ENCODE results near the gene PELO.

Gene PELO

GRCh38 chr5:52784737-52785136 is 3.0 kb upstream of the PELO start:
- Histone ChIP-seq H3K9ac (ENCODE audit: low read length in 5 of 5) (no peak overlapping the region), H3K27me3 (ENCODE audit: control insufficient read depth in 5 of 5, insufficient read depth in 4 of 5, low read length in 5 of 5) (no peaks in the 10 kb centered on the region), H3K9me3 (ENCODE audit: control insufficient read depth in 5 of 5, low read length in 5 of 5) (no peaks in the 10 kb centered on the region), H3K36me3 (ENCODE audit: control insufficient read depth in 5 of 5, insufficient read depth in 5 of 5, low read length in 5 of 5) (no peaks in the 10 kb centered on the region), H3K27ac (ENCODE audit: low read depth, low read length) (no peak overlapping the region), H3K4me1 (ENCODE audit: control insufficient read depth in 5 of 5, insufficient read depth in 5 of 5, low read length in 5 of 5) (peaks cover 0 to 21% (median 17%) of the 10 kb centered on the region in 5 donors), H3K4me3 (ENCODE audit: low read depth in 1 of 5, low read length in 5 of 5) (no peak overlapping the region)

GRCh38 chr5:52786391-52786790 is 1.3 kb upstream of the PELO start:
- Histone ChIP-seq H3K9me3 (ENCODE audit: control insufficient read depth in 5 of 5, low read length in 5 of 5) (no peaks in the 10 kb centered on the region), H3K4me1 (ENCODE audit: control insufficient read depth in 5 of 5, insufficient read depth in 5 of 5, low read length in 5 of 5) (peaks cover 0 to 31% (median 28%) of the 10 kb centered on the region in 5 donors), H3K36me3 (ENCODE audit: control insufficient read depth in 5 of 5, insufficient read depth in 5 of 5, low read length in 5 of 5) (no peaks in the 10 kb centered on the region), H3K4me3 (ENCODE audit: low read depth in 1 of 5, low read length in 5 of 5) (no peak overlapping the region), H3K9ac (ENCODE audit: low read length in 5 of 5) (no peak overlapping the region), H3K27ac (ENCODE audit: low read depth, low read length) (peak overlapping the region; percentile 89), H3K27me3 (ENCODE audit: control insufficient read depth in 5 of 5, insufficient read depth in 4 of 5, low read length in 5 of 5) (no peaks in the 10 kb centered on the region)

DNA sequence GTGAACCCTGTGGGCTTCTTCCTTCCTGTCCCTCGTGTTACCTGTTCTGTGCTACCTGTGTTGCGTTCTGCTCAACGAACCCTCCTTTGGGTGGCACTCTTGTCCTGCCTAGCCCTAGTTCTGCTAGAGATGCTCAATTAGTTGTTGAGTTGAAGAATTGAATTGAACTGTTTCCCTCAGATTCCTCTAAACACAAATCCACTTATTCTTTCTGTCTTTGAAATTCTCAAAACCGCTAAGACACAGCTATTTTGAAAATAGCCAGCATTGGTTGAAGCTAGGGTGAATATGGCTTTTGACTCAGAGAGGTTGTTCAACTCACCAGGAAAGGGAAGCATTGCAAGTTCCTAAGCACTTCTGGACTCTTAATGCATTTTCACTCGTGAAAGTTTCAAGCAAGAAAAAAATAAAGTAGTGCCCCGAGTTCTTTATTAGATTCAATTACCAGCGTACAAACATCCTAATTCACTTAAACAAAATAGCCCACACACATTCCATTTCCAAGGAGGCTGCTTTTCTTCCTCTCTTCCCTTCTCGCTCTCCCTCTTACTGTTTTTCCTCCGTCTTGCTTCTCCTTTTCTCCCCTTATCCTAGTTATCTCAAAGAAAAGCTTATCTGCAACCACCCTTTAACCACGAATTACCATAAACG is 642 bp upstream of the PELO start:
- H3K9me3 ChIP-seq (ENCODE audit: control insufficient read depth in 5 of 5, low read length in 5 of 5): no peaks in the 10 kb centered on the region
- H3K27me3 ChIP-seq (ENCODE audit: control insufficient read depth in 5 of 5, insufficient read depth in 4 of 5, low read length in 5 of 5): no peaks in the 10 kb centered on the region
- peak overlapping the region; percentile 78 to 88 (median 84) for H3K4me3 ChIP-seq (ENCODE audit: low read depth in 1 of 5, low read length in 5 of 5)
- H3K9ac ChIP-seq (ENCODE audit: low read length in 5 of 5): peak overlapping the region; percentile 44 to 95 (median 83)
- H3K36me3 ChIP-seq (ENCODE audit: control insufficient read depth in 5 of 5, insufficient read depth in 5 of 5, low read length in 5 of 5): no peaks in the 10 kb centered on the region
- peak overlapping the region; percentile 89 for H3K27ac ChIP-seq (ENCODE audit: low read depth, low read length)
- peaks cover 0 to 32% (median 28%) of the 10 kb centered on the region in 5 donors for H3K4me1 ChIP-seq (ENCODE audit: control insufficient read depth in 5 of 5, insufficient read depth in 5 of 5, low read length in 5 of 5)

- Histone ChIP-seq H3K36me3 (ENCODE audit: control insufficient read depth in 5 of 5, insufficient read depth in 5 of 5, low read length in 5 of 5) (no peaks in the 10 kb centered on the region), H3K4me1 (ENCODE audit: control insufficient read depth in 5 of 5, insufficient read depth in 5 of 5, low read length in 5 of 5) (peaks cover 0 to 43% (median 32%) of the 10 kb centered on the region in 5 donors), H3K9ac (ENCODE audit: low read length in 5 of 5) (peak overlapping the region; percentile 78 to 95 (median 83)), H3K27ac (ENCODE audit: low read depth, low read length) (peak overlapping the region; percentile 89), H3K27me3 (ENCODE audit: control insufficient read depth in 5 of 5, insufficient read depth in 4 of 5, low read length in 5 of 5) (no peaks in the 10 kb centered on the region), H3K4me3 (ENCODE audit: low read depth in 1 of 5, low read length in 5 of 5) (peak overlapping the region; percentile 78 to 94 (median 84)), H3K9me3 (ENCODE audit: control insufficient read depth in 5 of 5, low read length in 5 of 5) (no peaks in the 10 kb centered on the region)
Measured at GRCh38 chr5:52788505-52788821, 747 bp downstream of the PELO start.

DNA sequence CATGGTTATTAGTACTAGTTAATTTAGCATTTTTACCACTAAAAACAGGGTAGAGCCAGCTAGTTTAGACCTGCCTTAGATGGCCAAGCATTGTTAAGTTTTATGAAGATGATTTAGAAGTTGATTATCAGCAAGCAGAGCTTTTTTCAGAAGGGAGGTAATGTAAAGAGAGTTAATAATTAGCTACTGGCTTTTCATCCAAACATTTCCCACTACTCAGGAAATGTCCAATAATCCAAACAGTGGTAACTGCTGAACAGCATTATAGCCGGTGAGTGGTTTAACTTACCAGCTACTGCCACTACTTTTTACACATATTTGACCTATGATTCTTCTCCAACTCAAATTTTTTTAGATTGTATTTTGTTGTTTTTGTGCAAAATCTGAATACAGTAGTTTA is 1.7 kb downstream of the PELO start:
- Histone ChIP-seq H3K9me3 (ENCODE audit: control insufficient read depth in 5 of 5, low read length in 5 of 5) (no peaks in the 10 kb centered on the region), H3K27ac (ENCODE audit: low read depth, low read length) (peak overlapping the region; percentile 89), H3K36me3 (ENCODE audit: control insufficient read depth in 5 of 5, insufficient read depth in 5 of 5, low read length in 5 of 5) (no peaks in the 10 kb centered on the region), H3K4me3 (ENCODE audit: low read depth in 1 of 5, low read length in 5 of 5) (peak overlapping the region; percentile 78 to 94 (median 84)), H3K27me3 (ENCODE audit: control insufficient read depth in 5 of 5, insufficient read depth in 4 of 5, low read length in 5 of 5) (no peaks in the 10 kb centered on the region), H3K4me1 (ENCODE audit: control insufficient read depth in 5 of 5, insufficient read depth in 5 of 5, low read length in 5 of 5) (peaks cover 0 to 44% (median 35%) of the 10 kb centered on the region in 5 donors), H3K9ac (ENCODE audit: low read length in 5 of 5) (peak overlapping the region; percentile 26 to 95 (median 83))

- H3K9me3 ChIP-seq (ENCODE audit: control insufficient read depth in 5 of 5, low read length in 5 of 5): no peaks in the 10 kb centered on the region
- H3K36me3 ChIP-seq (ENCODE audit: control insufficient read depth in 5 of 5, insufficient read depth in 5 of 5, low read length in 5 of 5): no peaks in the 10 kb centered on the region
- H3K4me1 ChIP-seq (ENCODE audit: control insufficient read depth in 5 of 5, insufficient read depth in 5 of 5, low read length in 5 of 5): peaks cover 0 to 49% (median 35%) of the 10 kb centered on the region in 5 donors
- peak overlapping the region; percentile 89 for H3K27ac ChIP-seq (ENCODE audit: low read depth, low read length)
- no peaks in the 10 kb centered on the region for H3K27me3 ChIP-seq (ENCODE audit: control insufficient read depth in 5 of 5, insufficient read depth in 4 of 5, low read length in 5 of 5)
- H3K4me3 ChIP-seq (ENCODE audit: low read depth in 1 of 5, low read length in 5 of 5): peak overlapping the region; percentile 78 to 94 (median 84)
- H3K9ac ChIP-seq (ENCODE audit: low read length in 5 of 5): peak overlapping the region in 4 of 5 donors; percentile 83 to 95 (median 84)
Measured at GRCh38 chr5:52789851-52790250, 2.1 kb downstream of the PELO start.

DNA sequence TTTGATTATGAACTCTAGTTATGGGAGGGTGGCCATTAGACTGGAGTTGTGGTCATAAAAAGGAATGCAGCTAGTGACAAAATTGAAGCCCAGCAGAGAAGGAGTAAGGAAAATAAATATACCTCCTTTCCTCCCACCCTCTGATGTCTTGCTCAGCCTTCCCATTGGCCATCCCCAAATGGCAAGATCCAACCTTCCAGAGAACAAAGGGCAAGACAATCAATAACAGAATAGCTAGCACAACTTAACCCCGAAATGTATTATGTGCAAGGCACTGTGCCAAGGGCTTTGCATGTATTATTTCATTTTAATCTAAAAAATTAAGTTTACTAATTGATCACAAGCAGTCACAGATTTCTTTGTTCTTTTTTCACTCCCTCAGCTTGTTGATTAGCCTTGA is 3.6 kb downstream of the PELO start:
- Histone ChIP-seq H3K36me3 (ENCODE audit: control insufficient read depth in 5 of 5, insufficient read depth in 5 of 5, low read length in 5 of 5) (no peaks in the 10 kb centered on the region), H3K9me3 (ENCODE audit: control insufficient read depth in 5 of 5, low read length in 5 of 5) (no peaks in the 10 kb centered on the region), H3K4me1 (ENCODE audit: control insufficient read depth in 5 of 5, insufficient read depth in 5 of 5, low read length in 5 of 5) (peaks cover 0 to 57% (median 39%) of the 10 kb centered on the region in 5 donors), H3K9ac (ENCODE audit: low read length in 5 of 5) (no peak overlapping the region), H3K27me3 (ENCODE audit: control insufficient read depth in 5 of 5, insufficient read depth in 4 of 5, low read length in 5 of 5) (no peaks in the 10 kb centered on the region), H3K27ac (ENCODE audit: low read depth, low read length) (no peak overlapping the region), H3K4me3 (ENCODE audit: low read depth in 1 of 5, low read length in 5 of 5) (peak overlapping the region in 2 of 5 donors; percentile 8 to 81)

GRCh38 chr5:52794519-52794918 is 6.8 kb downstream of the PELO start:
- H3K36me3 ChIP-seq (ENCODE audit: control insufficient read depth in 5 of 5, insufficient read depth in 5 of 5, low read length in 5 of 5): no peaks in the 10 kb centered on the region
- no peaks in the 10 kb centered on the region for H3K27me3 ChIP-seq (ENCODE audit: control insufficient read depth in 5 of 5, insufficient read depth in 4 of 5, low read length in 5 of 5)
- no peak overlapping the region for H3K9ac ChIP-seq (ENCODE audit: low read length in 5 of 5)
- no peak overlapping the region for H3K27ac ChIP-seq (ENCODE audit: low read depth, low read length)
- peaks cover 4 to 63% (median 48%) of the 10 kb centered on the region in 5 donors for H3K4me1 ChIP-seq (ENCODE audit: control insufficient read depth in 5 of 5, insufficient read depth in 5 of 5, low read length in 5 of 5)
- H3K4me3 ChIP-seq (ENCODE audit: low read depth in 1 of 5, low read length in 5 of 5): no peak overlapping the region
- H3K9me3 ChIP-seq (ENCODE audit: control insufficient read depth in 5 of 5, low read length in 5 of 5): no peaks in the 10 kb centered on the region

- no peaks in the 10 kb centered on the region for H3K27me3 ChIP-seq (ENCODE audit: control insufficient read depth in 5 of 5, insufficient read depth in 4 of 5, low read length in 5 of 5)
- peaks cover 14 to 64% (median 56%) of the 10 kb centered on the region in 5 donors for H3K4me1 ChIP-seq (ENCODE audit: control insufficient read depth in 5 of 5, insufficient read depth in 5 of 5, low read length in 5 of 5)
- H3K36me3 ChIP-seq (ENCODE audit: control insufficient read depth in 5 of 5, insufficient read depth in 5 of 5, low read length in 5 of 5): peaks cover 0 to 4% (median 0%) of the 10 kb centered on the region in 5 donors
- no peak overlapping the region for H3K4me3 ChIP-seq (ENCODE audit: low read depth in 1 of 5, low read length in 5 of 5)
- no peak overlapping the region for H3K9ac ChIP-seq (ENCODE audit: low read length in 5 of 5)
- no peaks in the 10 kb centered on the region for H3K9me3 ChIP-seq (ENCODE audit: control insufficient read depth in 5 of 5, low read length in 5 of 5)
- peak overlapping the region; percentile 99 for H3K27ac ChIP-seq (ENCODE audit: low read depth, low read length)
Measured at GRCh38 chr5:52796031-52796430, 8.3 kb downstream of the PELO start.

DNA sequence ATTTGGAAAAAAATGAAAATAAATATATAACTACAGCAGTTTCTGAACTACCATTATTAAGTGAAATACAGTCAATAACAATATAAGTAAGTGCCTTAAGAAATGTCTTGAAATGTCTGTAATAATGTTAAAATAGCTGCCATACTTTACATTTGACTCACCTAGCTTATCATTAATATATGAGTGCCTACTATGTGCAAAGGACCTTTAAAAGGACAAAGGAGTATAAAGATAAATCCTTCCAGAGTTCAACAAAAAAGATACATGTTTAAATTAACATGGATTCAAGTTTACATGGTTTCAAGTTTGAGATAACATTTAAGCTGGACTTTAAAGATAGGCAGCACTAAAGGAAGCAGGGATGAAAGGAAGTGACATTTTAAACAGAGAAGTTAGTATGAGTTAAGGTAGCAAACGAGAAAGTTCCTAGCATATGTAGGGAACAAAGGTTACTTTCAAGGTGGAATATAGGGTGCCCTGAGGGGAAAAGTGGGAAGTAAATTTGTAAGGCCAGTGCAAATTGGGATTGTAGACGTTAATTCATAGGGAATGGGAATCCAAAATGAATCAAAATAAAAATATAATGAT is 8.9 kb downstream of the PELO start:
- Histone ChIP-seq H3K9me3 (ENCODE audit: control insufficient read depth in 5 of 5, low read length in 5 of 5) (no peaks in the 10 kb centered on the region), H3K27me3 (ENCODE audit: control insufficient read depth in 5 of 5, insufficient read depth in 4 of 5, low read length in 5 of 5) (no peaks in the 10 kb centered on the region), H3K36me3 (ENCODE audit: control insufficient read depth in 5 of 5, insufficient read depth in 5 of 5, low read length in 5 of 5) (peaks cover 0 to 7% (median 2%) of the 10 kb centered on the region in 5 donors), H3K4me1 (ENCODE audit: control insufficient read depth in 5 of 5, insufficient read depth in 5 of 5, low read length in 5 of 5) (peaks cover 14 to 66% (median 58%) of the 10 kb centered on the region in 5 donors), H3K27ac (ENCODE audit: low read depth, low read length) (peak overlapping the region; percentile 99), H3K9ac (ENCODE audit: low read length in 5 of 5) (peak overlapping the region in 1 of 5 donors; percentile 13), H3K4me3 (ENCODE audit: low read depth in 1 of 5, low read length in 5 of 5) (no peak overlapping the region)

Data from subcutaneous abdominal adipose tissue (tissue), 5 donors.